ENCODE measurements around the gene DLG2.

DLG2 gene

DNA sequence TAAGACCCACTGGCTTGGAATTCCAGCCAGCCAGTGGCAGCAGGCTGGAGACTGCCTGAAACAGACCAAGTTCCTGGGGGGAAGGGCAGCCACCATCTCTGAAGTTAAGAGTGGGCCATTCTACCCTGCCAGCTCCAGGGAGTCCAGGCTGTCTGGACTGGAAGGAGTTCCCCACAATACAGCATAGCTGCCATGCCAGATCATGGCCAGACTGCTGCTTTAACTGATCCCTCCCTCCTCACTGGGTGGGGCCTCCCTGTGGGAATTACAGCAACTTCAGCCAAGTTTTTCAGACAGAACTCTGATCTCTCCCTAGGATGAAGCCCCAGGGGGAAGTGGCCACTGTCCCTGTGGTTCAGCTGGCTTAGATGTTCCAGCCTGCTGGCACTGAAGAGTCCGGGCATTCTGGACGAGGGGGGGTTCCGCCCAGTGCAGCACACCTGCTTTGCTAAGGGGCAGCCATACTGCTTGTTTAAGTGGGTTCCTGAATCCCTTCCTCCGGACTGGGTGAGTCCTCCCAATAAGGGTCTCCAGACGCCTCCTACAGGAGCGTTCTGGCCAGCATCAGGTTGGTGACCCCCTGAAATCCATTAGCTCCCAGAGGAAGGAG is 455.4 kb downstream of the DLG2 start:
- H2AFZ ChIP-seq (ENCODE audit: low read depth, low read length): no peak overlapping the region
- no peaks in the 10 kb centered on the region for H3K27me3 ChIP-seq (ENCODE audit: insufficient read depth, low read length)
- H3K9me3 ChIP-seq (ENCODE audit: low read length): no peaks in the 10 kb centered on the region
- no peaks in the 10 kb centered on the region for H3K36me3 ChIP-seq (ENCODE audit: insufficient read depth, low read length)
- no peaks in the 10 kb centered on the region for H3K4me1 ChIP-seq (ENCODE audit: insufficient read depth, low read length)
- no peak overlapping the region for H3K4me3 ChIP-seq (ENCODE audit: low read length)

DNA sequence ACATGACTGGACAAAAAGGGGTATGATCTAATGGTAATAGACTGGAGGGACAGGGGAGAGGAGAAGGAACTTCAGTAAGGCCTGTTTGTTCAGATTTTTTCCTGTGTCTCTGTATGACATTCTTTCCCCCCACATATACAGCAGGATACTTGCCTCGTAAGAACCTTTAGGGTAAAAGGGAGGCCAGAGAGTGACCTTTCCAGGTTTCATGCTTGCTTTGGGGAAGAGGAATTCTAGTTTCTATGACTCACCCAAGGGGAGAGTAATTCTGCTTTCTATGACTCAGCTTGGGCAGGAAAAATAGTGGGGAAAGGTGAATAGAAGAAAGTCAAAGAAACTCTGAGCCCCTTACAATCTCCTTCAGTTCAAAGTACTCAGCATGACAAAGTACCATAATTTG is 457.0 kb downstream of the DLG2 start:
- H3K27me3 ChIP-seq (ENCODE audit: insufficient read depth, low read length): no peaks in the 10 kb centered on the region

DNA sequence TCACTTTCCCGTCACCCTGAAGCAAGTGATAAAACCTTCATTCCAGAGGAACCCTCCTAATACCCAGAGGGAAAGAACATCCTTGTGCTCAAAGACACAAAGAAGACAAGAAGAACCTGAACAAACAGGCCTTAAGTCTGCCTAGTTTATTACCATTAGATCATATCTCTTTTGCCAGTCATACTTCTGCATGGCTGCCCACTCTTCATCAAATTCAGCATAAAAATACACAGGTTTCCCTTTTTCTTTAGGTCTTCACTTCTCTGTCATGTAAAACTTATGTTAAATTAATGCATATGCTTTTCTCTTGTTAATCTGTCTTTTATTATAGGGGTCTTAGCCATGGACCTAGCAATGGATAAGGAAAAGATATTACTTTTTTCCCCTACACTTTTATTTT is 459.7 kb downstream of the DLG2 start:
- Histone ChIP-seq H2AFZ (ENCODE audit: low read depth, low read length) (no peak overlapping the region), H3K9me3 (ENCODE audit: low read length) (no peaks in the 10 kb centered on the region), H3K27me3 (ENCODE audit: insufficient read depth, low read length) (no peaks in the 10 kb centered on the region), H3K36me3 (ENCODE audit: insufficient read depth, low read length) (no peaks in the 10 kb centered on the region), H3K4me3 (ENCODE audit: low read length) (no peak overlapping the region), H3K4me1 (ENCODE audit: insufficient read depth, low read length) (no peaks in the 10 kb centered on the region)

More for the DNA sequence above, 457.0 kb downstream of the DLG2 start:
- Histone ChIP-seq H3K9me3 (ENCODE audit: low read length) (no peaks in the 10 kb centered on the region), H2AFZ (ENCODE audit: low read depth, low read length) (no peak overlapping the region), H3K4me3 (ENCODE audit: low read length) (no peak overlapping the region), H3K4me1 (ENCODE audit: insufficient read depth, low read length) (no peaks in the 10 kb centered on the region), H3K36me3 (ENCODE audit: insufficient read depth, low read length) (no peaks in the 10 kb centered on the region)

DNA sequence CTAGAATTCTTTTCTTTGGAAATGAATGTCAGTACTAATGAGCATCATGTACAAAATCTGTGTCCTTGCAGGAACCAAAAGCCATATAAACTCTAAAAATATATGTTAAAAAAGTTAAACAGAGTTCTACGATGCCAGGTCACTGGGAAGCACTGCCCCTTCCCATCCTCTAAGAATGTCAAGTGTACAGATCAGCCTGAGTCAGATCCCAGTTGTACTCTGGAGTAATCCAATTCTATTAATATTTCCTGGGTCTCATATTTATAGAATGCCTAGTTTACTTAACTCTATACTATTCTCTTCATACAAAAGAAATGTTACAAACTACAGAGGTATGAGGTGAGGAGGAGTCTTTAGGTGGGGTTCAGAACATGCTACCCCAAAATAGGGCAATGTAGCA is 460.1 kb downstream of the DLG2 start:
- Histone ChIP-seq H3K36me3 (ENCODE audit: insufficient read depth, low read length) (no peaks in the 10 kb centered on the region), H3K4me3 (ENCODE audit: low read length) (no peak overlapping the region), H3K9me3 (ENCODE audit: low read length) (no peaks in the 10 kb centered on the region), H3K4me1 (ENCODE audit: insufficient read depth, low read length) (no peaks in the 10 kb centered on the region), H3K27me3 (ENCODE audit: insufficient read depth, low read length) (no peaks in the 10 kb centered on the region), H2AFZ (ENCODE audit: low read depth, low read length) (no peak overlapping the region)

DNA sequence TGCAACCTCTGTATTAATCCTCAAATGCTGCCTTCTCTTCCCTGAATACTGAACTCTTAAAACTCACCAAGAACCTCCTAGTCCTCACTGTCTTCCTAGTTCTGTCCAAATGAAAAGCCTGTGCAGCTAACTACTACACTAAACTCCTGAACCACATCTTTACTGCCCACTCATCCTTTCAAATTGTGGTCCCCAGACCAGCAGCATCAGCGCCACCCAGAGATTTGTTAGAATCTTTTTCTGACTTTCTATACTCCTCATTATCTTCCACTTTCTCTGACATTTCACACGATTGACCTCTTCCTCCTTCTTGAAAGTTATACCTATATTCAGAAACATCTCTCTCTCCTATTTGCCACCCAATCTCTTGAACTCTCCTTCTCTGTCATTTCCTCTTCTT is 461.3 kb downstream of the DLG2 start:
- Histone ChIP-seq H2AFZ (ENCODE audit: low read depth, low read length) (no peak overlapping the region), H3K36me3 (ENCODE audit: insufficient read depth, low read length) (no peaks in the 10 kb centered on the region), H3K4me3 (ENCODE audit: low read length) (no peak overlapping the region), H3K27me3 (ENCODE audit: insufficient read depth, low read length) (no peaks in the 10 kb centered on the region), H3K4me1 (ENCODE audit: insufficient read depth, low read length) (no peaks in the 10 kb centered on the region), H3K9me3 (ENCODE audit: low read length) (no peaks in the 10 kb centered on the region)

DNA sequence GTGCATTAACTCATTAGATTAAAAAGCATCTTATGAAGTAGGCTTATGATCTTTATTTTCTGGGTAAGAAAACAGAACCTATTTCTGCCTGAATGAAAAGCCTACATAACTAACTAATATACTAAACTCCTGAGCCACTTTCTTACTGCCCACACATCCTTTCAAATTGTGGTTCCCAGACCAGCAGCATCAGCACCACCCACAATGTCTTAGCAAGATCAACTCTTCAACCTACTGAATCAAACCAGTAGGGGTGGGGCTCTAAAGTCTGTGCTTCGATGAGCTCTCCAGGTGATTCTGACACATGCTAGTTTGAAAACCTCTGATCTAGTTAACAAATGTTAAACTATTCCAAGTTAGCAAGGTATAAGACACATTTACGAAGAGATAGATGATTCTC is 462.4 kb downstream of the DLG2 start:
- H3K4me3 ChIP-seq (ENCODE audit: low read length): no peak overlapping the region
- no peaks in the 10 kb centered on the region for H3K36me3 ChIP-seq (ENCODE audit: insufficient read depth, low read length)
- no peaks in the 10 kb centered on the region for H3K9me3 ChIP-seq (ENCODE audit: low read length)
- no peaks in the 10 kb centered on the region for H3K27me3 ChIP-seq (ENCODE audit: insufficient read depth, low read length)
- H2AFZ ChIP-seq (ENCODE audit: low read depth, low read length): no peak overlapping the region
- no peaks in the 10 kb centered on the region for H3K4me1 ChIP-seq (ENCODE audit: insufficient read depth, low read length)

DNA sequence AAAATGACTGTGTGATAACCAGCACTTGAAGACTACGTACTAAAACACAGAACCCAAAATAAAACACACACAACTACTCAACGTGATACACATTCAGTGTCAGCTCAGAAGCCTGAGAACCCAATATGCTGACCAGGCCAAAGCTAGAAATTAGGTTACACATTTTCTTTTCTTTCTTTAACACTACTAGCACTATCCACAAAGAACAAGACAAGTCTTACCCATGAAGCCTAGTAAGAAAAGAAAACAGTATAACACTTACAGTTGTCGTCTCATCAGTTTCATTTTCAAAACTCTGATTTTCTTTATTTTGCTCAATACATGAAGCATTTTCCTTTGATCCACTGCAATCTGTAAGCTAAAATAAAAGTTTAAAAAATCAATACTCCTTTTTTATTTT is 472.9 kb downstream of the DLG2 start:
- Histone ChIP-seq H3K9me3 (ENCODE audit: low read length) (no peaks in the 10 kb centered on the region), H3K27me3 (ENCODE audit: insufficient read depth, low read length) (no peaks in the 10 kb centered on the region), H2AFZ (ENCODE audit: low read depth, low read length) (no peak overlapping the region), H3K36me3 (ENCODE audit: insufficient read depth, low read length) (no peaks in the 10 kb centered on the region), H3K4me3 (ENCODE audit: low read length) (no peak overlapping the region), H3K4me1 (ENCODE audit: insufficient read depth, low read length) (no peaks in the 10 kb centered on the region)

DNA sequence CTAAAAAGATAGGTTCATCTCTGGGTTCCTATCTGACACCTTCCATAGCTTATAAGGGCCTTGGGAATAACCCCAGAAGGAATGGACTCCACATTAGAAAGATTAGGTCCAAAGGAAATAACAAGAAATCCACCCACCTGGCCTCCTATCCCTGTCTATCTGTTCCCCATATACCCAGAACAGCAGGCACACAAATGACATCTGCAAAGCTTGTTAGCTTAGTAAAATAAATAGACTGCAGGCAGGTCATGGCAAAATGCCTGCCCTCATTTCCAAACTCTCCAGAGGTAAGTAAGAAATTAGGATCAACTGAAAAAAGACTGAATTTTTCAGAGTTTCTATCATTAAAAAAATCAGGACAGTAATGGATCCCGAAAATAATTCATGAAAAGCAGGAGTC is 489.5 kb downstream of the DLG2 start:
- Histone ChIP-seq H3K27me3 (ENCODE audit: insufficient read depth, low read length) (no peaks in the 10 kb centered on the region), H3K9me3 (ENCODE audit: low read length) (no peaks in the 10 kb centered on the region), H3K36me3 (ENCODE audit: insufficient read depth, low read length) (no peaks in the 10 kb centered on the region), H2AFZ (ENCODE audit: low read depth, low read length) (no peak overlapping the region), H3K4me1 (ENCODE audit: insufficient read depth, low read length) (peaks cover 11% of the 10 kb centered on the region), H3K4me3 (ENCODE audit: low read length) (no peak overlapping the region)

DNA sequence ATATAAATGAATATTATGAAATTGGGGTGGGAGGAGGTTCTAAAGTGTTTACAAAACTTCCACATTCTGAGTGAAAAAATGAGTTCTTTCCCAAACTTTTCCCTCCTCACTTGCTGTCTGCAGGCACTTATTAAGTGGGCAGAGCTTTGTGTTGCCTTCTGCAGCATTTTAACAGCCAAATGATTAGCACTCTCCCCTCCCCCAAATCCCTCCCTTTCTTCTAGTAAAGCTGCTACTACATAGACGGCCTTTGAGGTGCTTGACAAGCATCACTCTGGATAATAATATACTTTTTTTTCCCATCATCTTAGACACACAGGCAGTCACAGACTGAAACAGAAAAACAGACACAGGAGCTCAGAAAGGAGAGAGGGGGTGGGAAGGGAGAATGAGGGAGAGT is 493.5 kb downstream of the DLG2 start:
- Histone ChIP-seq H2AFZ (ENCODE audit: low read depth, low read length) (no peak overlapping the region), H3K4me3 (ENCODE audit: low read length) (no peak overlapping the region), H3K36me3 (ENCODE audit: insufficient read depth, low read length) (no peaks in the 10 kb centered on the region), H3K9me3 (ENCODE audit: low read length) (no peaks in the 10 kb centered on the region), H3K4me1 (ENCODE audit: insufficient read depth, low read length) (peaks cover 14% of the 10 kb centered on the region), H3K27me3 (ENCODE audit: insufficient read depth, low read length) (no peaks in the 10 kb centered on the region)

DNA sequence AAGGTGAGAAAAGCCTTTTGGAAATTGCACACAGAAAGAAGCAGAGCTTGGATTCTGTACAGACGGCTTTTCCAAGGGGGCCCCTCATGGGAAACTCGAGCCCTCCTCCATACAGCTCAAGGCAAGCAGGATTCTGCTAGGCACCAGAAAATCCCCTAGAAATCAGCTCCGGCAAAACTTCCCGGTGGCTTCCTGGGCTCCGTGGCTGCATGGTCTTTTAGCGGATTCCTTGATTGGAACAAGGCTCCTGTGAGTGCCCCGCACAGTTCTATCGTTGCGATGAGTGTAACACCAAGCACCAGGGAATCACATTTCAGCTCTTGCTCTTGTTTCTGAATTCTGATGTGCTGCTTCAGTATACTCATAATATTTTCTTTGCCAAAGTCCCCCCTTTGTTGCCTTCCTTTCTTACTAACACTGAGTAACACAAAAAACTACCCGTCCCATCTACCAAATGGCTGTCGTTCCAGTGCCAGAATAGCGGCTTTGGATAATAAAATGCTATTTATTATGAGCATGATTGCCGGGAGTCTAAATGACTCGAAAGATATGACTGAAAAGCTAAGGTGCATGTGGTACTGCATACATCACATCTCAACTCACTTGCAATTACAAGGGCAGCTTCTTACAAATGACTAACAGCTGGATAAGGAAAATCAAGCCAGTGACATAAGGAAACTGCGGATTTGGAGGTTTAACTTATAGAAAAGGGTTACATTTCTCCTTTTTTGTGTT is 494.1 kb downstream of the DLG2 start:
- no peaks in the 10 kb centered on the region for H3K27me3 ChIP-seq (ENCODE audit: insufficient read depth, low read length)
- H3K36me3 ChIP-seq (ENCODE audit: insufficient read depth, low read length): no peaks in the 10 kb centered on the region
- H3K4me3 ChIP-seq (ENCODE audit: low read length): no peak overlapping the region
- H3K4me1 ChIP-seq (ENCODE audit: insufficient read depth, low read length): peaks cover 14% of the 10 kb centered on the region
- no peaks in the 10 kb centered on the region for H3K9me3 ChIP-seq (ENCODE audit: low read length)
- H2AFZ ChIP-seq (ENCODE audit: low read depth, low read length): peak overlapping the region; percentile 84

DNA sequence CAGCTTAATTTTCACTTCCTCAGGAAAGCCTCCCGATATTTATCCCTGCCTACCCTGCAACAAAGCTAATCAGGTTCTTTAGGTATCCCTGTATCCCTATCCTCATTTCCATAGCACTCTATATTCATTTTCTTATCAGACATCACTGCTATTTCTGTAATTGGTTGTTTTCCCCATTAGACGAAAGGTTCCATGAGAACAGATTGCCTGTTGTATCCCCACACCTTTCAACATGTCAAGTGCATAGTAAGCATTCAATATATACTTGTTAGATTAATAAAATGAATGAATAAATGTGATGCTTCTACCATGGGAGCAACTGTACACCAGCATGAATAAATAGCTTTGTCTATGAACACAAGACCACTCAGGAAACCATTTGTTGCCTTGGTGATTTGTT is 499.8 kb downstream of the DLG2 start:
- H3K36me3 ChIP-seq (ENCODE audit: insufficient read depth, low read length): no peaks in the 10 kb centered on the region
- H3K4me1 ChIP-seq (ENCODE audit: insufficient read depth, low read length): peaks cover under 1% of the 10 kb centered on the region
- no peaks in the 10 kb centered on the region for H3K9me3 ChIP-seq (ENCODE audit: low read length)
- H3K27me3 ChIP-seq (ENCODE audit: insufficient read depth, low read length): no peaks in the 10 kb centered on the region
- H3K4me3 ChIP-seq (ENCODE audit: low read length): no peak overlapping the region
- no peak overlapping the region for H2AFZ ChIP-seq (ENCODE audit: low read depth, low read length)

DNA sequence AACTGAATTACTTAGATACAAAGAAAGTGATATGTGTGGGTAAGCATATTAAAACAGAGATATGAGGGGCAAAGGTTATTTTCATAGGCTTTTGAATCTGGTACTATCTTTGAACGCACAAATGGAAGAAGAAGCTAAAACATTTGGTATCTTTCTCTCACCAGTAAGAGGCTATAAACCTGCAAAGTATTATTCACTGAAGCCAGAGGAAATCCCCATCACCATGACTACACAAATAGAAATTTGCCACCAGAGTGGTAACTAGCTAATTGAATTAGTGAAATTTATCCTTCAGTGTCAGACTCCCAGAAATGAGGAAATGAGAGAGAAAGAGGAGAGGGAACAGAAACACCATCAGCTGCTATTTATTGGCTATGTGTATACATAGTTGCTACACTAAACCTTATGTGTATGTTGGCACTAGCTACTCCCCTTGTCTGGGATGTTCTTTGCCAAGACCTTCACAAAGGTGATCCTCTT is 503.4 kb downstream of the DLG2 start:
- Histone ChIP-seq H3K9me3 (ENCODE audit: low read length) (no peaks in the 10 kb centered on the region), H3K4me3 (ENCODE audit: low read length) (no peak overlapping the region), H3K4me1 (ENCODE audit: insufficient read depth, low read length) (peaks cover 5% of the 10 kb centered on the region), H3K27me3 (ENCODE audit: insufficient read depth, low read length) (no peaks in the 10 kb centered on the region), H3K36me3 (ENCODE audit: insufficient read depth, low read length) (no peaks in the 10 kb centered on the region), H2AFZ (ENCODE audit: low read depth, low read length) (no peak overlapping the region)

DNA sequence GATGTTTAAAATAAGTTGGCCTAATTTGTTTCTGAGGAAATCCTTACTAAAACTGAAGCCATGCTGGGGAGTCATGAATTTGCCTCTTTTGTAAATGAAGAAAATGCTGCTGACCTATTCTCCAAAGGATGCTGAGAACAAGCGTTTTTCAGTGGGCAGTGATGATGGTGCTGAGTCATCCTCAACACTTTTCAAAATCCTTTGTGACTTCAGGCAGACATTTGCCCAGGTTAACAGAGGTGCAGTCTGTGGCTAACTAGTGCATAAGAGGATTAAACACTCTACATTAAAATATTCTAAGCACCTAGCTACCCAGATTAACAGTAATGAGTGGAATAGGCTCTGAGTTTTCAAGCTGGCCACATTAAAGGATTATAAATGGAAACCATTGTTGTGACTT is 509.0 kb downstream of the DLG2 start:
- H3K4me3 ChIP-seq (ENCODE audit: low read length): no peak overlapping the region
- H3K9me3 ChIP-seq (ENCODE audit: low read length): no peaks in the 10 kb centered on the region
- H3K27me3 ChIP-seq (ENCODE audit: insufficient read depth, low read length): no peaks in the 10 kb centered on the region
- no peaks in the 10 kb centered on the region for H3K36me3 ChIP-seq (ENCODE audit: insufficient read depth, low read length)
- peaks cover 21% of the 10 kb centered on the region for H3K4me1 ChIP-seq (ENCODE audit: insufficient read depth, low read length)
- no peak overlapping the region for H2AFZ ChIP-seq (ENCODE audit: low read depth, low read length)

DNA sequence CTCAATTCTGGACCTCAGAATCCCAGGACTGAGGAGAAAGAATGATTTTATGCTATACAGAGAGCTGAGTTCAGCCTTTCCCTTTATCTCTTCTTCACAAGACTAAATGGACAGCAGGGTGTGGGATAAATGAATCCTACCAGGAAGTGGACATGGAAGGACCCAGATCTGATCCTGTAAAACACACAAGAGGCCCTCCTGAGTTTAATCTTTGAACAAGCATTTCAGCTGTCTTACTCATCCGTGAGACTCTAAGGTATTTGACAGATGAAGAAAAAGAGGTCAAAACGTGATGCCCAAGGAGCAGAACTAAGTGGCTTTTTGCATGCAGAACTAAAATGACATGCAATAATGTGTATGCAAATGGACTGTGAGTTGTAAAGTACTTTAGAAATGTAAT is 511.3 kb downstream of the DLG2 start:
- Histone ChIP-seq H3K4me3 (ENCODE audit: low read length) (no peak overlapping the region), H3K27me3 (ENCODE audit: insufficient read depth, low read length) (no peaks in the 10 kb centered on the region), H3K4me1 (ENCODE audit: insufficient read depth, low read length) (peaks cover 21% of the 10 kb centered on the region)

More for the DNA sequence above, 511.3 kb downstream of the DLG2 start:
- Histone ChIP-seq H3K36me3 (ENCODE audit: insufficient read depth, low read length) (no peaks in the 10 kb centered on the region), H2AFZ (ENCODE audit: low read depth, low read length) (no peak overlapping the region), H3K9me3 (ENCODE audit: low read length) (no peaks in the 10 kb centered on the region)

Measured in neuron (in vitro differentiated cells).